HG03103 (cell line): ENCODE results near the gene MTRF1.
A peak's percentile ranks its signal among the peaks of the same experiment; 100 is the strongest.

Experiments
- ATAC-seq: cut with Tn5 transposase; IDR thresholded peaks from one replicate; pipeline ENCODE4 v1.9.1; 2021; ENCODE audit warnings: low read depth; ENCODE audit not compliant: unreplicated experiment

Gene MTRF1, protein sequence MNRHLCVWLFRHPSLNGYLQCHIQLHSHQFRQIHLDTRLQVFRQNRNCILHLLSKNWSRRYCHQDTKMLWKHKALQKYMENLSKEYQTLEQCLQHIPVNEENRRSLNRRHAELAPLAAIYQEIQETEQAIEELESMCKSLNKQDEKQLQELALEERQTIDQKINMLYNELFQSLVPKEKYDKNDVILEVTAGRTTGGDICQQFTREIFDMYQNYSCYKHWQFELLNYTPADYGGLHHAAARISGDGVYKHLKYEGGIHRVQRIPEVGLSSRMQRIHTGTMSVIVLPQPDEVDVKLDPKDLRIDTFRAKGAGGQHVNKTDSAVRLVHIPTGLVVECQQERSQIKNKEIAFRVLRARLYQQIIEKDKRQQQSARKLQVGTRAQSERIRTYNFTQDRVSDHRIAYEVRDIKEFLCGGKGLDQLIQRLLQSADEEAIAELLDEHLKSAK

DNA sequence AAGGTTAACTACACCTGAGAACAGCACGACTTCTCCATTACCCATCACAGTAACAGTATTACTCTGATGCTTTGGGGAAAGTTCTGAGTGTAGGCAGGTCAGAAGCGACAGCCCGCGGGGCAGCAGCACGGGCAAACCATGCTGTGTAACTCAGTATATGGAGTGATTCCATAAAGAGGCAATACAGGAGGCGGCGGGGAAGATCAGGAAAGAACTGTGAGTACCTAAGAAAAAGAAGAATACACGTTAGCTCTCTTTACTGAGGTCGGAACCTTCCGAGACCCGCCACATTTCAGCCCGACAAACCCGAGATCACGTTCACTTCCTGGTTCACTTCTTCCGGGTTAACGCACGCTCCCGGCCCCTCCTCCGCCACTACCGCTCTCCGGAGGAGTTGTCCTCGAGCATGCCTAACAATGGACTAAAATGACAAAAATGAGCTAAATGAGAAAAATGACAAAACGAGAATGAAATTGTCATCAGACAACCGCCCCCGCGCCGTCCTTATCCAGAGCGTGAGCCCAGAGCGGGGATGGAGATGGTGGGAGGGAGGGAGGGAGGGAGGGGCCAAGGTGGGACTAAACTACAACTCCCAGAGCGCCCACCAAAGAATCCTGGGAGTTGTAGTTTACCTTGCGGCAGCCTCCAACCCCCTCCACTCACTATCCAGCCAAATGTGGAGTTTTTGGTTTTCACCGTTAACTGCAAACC lies at the start of gene MTRF1:
Gene MTRF1 (minus strand): TSS at position 316 of the 711 bp plus-strand sequence. CDS start 2,669 bp downstream, outside the sequence.
- peak; percentile 93 for ATAC-seq

DNA sequence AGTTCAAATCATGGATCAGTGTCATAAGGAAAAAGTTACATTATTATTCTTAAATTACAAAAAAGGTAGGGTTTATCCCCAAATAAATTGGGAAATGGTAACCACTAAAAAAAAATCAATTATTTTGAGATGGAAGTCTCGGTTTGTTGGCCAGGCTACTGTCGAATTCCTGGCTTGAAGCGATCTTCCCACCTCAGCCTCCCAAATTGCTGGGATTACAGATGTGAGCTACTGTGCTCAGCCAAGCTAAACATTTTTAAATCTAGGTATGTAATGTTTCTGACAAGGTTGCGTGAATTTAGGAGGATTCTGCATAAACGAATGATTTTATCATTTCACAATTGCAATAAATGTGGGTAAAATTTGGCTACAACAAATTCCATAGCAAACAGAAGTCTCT lies 49.7 kb upstream of the MTRF1 start:
- no peak for ATAC-seq

DNA sequence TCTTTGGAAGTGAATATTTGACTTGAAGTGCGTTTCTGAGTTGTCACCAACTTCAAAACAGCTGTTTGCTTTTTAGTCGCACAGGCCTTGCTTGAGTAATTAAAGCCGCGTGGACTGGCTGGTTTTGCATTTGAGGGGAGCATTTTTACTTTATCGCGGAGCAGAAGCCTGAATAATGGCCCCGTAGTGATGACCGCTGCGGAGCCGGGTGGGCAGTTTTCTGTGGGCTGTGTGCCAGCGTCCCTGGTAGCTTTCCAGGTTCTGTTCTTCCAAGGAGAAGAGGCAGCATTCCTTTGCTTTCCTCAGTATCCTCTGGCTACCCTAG lies 48.8 kb upstream of the MTRF1 start:
- no peak for ATAC-seq

DNA sequence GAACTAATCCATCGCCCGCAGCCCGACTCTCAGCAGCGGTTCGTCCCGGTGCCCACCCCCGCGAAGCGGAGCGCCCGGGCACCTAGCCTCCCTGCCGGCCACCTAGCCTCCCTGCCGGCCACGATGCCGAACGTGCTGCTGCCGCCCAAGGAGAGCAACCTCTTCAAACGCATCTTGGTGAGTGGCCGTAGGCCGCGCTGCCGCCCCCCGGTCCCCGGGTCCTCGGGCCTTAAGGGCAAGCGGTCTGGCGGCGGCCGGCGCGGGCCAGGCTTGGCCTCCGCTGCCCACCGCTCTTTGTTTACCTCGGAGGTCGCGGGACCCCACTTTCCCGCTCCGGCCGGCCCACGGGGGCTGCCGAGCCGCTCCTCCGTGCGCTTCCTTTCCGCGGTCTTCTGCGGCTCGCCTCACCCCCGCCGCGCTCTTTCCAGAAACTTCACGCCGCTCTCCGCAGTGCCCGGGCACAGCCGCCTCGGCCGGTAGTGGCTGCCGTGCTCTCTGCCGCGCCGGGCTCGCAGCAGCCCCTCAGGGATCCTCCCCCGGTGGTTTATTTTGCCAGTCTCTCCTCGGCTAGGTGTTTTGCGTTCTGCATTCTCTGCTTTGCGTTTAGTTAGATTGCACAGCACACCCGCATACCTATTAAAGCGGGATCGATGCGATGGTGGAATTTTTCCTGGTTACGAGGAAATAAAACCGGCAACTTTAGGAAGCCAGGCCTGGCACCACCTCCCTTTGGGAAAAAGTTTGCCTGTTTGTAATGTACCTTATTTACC lies 48.2 kb upstream of the MTRF1 start:
- ATAC-seq = peak; percentile 35

DNA sequence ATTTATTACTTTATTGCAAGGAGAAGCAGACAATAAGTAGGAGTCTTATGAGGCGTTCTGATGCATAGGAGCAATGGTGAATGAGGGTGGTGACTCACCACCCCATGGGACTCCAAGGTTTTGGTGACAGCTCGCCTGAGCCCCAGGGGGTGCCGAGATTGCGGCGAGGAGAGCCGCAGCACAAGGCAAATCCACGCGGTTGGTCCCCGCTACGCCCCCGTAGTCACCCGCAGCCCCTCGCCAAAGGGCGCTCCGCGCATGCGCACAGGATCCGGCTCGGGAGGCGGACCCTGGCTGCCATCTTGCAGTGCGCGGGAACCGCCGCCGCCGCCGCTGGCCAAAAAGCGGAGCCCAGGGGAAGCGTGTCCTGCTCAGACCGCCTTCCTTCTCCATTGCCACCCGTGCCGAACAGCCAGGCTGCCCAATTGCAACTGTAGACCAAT lies 47.6 kb upstream of the MTRF1 start, which contains the start of gene NAA16:
Gene NAA16 (plus strand): TSS at position 305 of the 443 bp plus-strand sequence. CDS start 262 bp downstream, outside the sequence.
- peak; percentile 60 for ATAC-seq

DNA sequence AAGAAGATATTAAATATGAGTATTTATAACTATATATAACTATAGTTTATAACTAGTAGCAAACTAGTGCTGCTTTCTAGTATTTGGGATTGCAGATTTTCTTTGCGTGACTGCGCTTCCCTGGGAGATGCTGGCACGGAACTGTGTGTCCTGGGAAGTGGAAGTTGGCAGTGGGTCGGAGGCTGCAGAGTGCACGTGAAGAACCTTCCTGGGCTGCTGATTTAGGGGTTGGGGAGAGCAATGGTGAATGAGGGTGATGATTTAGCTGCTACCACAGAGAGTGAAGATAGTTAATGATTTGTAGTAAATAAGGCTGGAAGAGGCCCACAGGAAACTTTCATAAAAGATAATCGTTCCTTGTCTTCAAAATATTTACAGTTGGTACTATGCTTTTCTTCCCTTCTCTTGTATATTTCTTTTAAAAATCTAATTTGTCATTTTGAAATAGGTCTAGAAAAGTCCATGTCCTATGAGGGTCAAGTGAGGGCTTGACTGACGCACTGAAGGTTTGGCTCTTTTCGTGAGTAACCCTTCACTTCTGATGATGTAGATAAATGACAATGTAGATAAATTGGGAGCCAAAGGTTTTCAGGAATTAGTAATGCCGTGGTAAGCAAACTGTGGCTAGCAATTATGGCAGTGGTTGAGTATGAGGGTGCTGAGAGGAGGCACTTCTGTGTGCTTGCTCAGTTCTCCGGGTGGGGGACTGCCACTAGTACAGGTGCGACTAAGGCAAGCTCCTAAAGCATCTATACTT lies 44.7 kb upstream of the MTRF1 start:
- no peak for ATAC-seq

DNA sequence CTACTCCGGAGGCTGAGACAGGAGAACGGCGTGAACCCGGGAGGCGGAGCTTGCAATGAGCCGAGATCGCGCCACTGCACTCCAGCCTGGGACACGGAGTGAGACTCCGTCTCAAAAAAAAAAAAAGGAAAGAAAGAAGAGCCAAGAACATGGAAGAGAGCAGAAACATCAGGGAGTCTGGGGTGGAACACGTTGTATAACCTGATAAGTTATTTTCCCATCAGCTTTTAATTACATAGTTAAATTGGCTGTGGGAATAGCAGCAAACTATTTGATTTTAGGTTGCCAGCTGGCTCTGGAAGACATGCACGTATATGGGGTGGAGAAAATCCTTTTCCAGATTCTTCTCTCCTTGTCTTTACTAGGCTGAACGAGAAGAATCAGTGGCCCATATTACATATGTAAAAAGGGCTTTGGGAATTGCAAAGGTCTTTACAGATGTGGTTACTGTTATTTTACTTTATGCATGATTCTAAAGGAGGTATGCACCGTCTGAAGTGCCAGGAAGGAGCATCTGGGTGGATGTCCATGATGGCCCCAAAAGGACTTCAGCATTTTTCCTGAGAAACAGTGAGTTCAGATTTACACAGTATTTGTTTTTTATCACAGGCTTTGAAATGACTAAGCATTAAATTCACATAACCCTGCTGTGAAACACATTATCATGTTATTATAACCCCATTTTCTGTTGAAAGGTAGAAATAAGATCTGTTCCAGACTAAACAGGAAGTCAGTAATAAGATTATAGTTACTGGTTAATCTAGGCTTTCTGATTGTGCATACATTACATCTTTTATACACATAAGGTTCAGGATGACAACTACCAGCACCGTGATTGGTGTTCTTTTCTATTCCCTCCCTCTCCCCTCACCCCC lies 43.1 kb upstream of the MTRF1 start:
- ATAC-seq = no peak

DNA sequence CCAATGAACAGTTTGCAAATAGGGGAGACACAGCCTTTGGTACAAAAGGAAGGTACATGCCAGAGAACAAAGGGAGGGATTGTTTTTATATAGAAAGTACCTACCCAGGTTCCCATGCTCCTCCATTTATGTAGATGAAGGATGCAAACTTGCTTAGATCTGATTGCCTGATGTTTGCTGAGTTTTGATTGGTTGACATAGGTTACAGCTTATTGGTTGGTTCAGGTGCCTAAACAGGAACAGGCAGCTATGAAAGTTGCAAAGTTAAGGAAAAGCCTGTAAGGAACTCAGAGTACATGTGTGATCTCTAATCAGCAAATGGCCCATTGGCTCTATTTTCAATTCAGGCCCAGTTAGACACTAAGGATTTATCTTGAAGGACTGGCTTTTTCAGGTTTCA lies 41.2 kb upstream of the MTRF1 start:
- no peak for ATAC-seq

DNA sequence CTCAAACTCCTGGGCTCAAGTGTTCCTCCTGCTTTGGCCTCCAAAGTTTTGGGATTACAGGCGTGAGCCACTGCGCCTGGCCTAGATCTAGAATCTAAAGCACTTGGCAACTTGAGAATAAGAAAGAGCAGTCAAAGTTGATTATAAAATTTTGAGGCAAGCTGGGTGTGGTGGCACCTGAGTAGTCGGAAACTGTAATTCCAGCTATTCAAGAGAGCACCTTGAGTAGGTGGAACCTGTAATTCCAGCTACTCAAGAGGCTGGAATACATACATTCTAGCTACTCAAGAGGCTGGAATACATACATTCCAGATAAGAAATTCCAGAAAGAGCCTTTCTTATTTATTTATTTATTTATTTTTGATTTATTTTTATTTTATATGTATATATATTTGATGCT lies 39.4 kb upstream of the MTRF1 start:
- ATAC-seq = no peak

DNA sequence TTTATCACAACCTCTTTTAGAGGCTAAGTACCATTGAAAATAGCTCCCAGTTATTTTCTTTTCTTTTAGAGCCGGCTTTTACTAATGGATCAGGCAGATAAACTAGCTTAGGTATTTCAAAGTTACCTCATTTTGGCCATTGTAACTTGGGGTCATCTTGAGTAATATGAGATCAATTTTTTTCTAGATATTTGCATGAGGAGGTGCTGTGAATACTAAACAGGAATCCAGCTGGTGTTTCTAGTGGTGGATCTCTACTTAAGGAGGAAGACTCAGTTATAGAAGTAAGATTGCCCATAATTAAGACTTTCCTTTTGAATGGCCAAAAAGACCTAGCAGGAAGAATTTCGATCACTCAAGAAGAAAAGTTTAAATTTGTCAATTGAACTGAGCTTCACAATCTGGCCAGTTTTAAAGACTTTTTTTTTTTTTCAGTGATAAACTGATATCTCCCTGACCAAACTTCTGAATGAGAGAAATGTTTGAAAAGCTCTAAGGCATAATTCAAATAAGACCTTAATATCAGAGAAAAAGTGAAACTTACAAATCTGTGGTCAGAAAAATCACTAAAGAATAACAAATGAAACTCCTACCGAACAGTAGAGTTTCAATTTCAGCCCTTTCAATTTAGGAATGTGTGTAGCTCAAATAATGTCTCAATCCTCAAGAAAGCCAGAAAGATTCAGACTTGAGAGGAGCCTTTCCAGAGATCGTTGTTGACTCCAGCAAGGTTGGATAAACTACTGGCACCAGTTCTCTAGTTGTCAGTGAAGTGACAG lies 36.1 kb upstream of the MTRF1 start:
- ATAC-seq = no peak

DNA sequence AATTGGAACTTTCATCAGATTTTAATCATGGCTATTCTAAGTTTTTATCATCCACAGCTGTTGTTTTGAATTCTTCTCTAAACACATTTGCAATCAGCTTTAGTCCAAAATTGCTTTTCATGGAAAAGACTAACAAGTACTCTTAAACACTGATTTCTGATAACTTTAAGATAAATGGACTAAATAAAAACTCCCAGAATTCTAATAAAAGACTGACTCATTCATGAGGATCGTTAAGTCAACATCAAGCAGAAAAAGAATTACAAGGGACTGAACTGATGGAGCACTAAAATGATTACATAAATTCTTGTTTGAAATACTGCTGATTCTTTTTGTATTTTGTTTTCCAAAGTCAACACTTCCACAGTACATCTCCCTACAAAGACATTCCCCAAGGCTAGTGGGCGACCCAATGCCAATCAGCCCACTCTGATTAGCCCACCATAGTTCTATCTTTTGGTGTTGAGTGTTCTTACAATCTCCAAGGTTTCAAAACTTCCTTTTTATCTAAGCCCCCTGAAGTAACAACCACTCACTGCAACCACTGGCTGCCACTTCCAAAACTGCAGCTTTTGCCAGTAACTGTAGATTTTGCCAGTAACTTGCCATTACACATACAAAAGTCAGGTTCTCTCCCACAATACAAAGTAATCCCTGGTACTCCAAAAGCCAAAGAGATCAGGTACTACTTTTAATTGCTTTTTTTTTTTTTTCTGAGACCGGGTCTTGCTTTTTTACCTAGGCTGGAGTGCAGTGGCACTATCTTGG lies 33.7 kb upstream of the MTRF1 start:
- ATAC-seq = no peak

DNA sequence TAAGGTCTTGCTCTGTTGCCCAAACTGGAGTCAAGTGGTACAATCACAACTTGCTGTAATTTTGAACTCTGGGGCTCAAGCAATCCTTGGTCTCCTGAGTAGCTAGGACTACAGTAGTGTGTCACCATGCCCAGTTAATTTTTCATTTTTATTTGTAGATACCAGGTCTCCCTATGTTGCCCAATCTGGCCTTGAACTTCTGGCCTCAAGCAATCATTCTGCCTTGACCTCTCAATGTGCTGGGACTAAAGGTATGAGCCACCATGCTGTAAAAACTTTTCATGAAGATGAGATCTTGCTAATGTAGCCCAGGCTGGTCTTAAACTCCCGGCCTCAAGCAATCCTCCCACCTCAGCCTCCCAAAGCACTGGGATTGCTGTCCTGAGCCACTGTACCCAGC lies 32.6 kb upstream of the MTRF1 start:
- no peak for ATAC-seq

DNA sequence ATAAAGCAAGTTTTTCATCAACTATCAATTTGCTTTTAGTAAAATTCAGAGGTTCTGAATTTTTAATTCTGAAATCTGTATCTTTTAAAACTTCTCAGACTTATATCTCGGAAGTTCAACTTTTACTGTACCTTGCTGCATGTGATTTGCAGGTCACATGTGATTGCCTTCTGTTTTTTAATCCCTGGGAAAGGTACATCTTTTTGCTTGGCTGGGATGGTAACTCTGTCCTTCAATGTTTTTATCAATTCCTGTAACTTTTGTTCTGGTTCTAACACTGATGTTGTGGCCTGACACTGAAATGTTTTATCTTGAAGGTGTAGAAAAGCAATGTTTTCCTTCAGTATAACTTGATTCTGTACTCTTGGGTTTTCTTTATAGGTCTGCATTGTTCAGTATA lies 31.5 kb upstream of the MTRF1 start:
- ATAC-seq = no peak

DNA sequence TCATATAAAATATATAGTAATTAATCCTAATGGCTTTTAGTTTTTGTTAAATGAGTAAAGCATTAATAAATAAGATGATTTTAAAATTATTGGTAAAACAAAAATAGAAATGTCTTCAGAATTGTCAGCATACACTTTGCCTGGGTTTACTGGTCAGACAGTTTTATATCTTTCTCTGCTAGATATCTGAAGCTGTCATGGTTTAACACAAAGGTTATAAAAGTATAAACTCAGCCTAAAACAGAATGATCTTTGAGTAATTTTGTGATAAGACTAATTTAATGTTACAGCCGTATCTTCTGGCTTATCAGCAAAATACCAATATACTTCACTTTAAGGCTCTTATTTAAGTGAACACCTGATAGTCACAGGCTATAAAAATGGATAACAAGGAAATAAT lies 29.9 kb upstream of the MTRF1 start:
- no peak for ATAC-seq

DNA sequence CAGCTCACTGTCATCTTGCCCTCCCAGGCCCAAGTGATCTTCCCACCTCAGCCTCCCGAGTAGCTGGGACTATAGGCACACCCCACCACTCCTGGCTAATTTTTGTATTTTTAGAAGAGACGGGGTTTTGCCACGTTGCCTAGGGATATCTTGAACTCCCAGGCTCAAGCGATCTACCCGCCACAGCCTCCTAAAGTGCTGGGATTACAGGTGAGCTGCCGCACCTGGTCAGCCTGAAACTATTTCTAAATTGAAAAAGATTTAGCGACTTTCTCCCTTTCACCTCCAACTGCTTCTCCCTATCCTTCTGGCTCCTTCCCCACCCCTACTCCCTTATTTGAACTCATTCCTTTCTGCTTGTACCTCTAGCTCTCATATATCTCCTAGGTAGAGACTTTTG lies 27.9 kb upstream of the MTRF1 start:
- ATAC-seq = no peak

DNA sequence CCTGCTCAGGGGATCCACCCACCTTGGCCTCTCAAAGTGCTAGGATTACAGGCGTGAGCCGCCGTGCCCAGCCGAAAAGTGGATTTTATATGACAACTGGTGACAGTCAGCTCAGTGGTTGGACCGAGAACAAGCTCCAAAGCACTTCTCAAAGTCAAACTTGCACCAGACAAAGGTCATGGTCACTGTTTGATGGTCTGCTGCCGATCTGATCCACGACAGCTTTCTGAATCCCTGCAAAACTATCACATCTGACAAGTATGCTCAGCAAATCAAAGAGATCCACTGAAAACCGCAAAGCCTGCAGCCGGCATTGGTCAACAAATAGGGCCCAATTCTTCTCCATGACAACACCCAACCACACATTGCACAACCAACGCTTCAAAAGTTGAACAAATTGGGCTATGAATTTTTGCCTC lies 26.1 kb upstream of the MTRF1 start:
- no peak for ATAC-seq

DNA sequence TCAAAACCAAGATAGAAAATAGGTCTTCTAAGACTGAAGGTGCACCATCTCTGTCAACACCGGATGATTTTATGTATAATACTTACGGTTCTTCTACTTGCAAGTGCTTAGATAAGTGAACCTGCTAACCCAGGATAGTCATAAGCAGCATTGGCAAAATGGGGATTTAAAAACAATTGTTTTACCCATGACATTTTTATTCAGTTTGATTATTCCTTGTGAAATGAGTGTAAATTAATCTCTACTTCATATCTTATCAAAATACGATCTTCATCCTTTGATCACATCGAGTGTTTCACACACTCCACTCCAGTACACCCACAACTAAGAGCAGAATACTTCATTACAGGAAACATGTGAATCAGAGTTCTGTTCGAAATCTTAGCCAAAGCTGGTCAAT lies 23.0 kb upstream of the MTRF1 start:
- ATAC-seq = no peak
